ENCODE results near the gene MEFV.

The MEFV gene

DNA sequence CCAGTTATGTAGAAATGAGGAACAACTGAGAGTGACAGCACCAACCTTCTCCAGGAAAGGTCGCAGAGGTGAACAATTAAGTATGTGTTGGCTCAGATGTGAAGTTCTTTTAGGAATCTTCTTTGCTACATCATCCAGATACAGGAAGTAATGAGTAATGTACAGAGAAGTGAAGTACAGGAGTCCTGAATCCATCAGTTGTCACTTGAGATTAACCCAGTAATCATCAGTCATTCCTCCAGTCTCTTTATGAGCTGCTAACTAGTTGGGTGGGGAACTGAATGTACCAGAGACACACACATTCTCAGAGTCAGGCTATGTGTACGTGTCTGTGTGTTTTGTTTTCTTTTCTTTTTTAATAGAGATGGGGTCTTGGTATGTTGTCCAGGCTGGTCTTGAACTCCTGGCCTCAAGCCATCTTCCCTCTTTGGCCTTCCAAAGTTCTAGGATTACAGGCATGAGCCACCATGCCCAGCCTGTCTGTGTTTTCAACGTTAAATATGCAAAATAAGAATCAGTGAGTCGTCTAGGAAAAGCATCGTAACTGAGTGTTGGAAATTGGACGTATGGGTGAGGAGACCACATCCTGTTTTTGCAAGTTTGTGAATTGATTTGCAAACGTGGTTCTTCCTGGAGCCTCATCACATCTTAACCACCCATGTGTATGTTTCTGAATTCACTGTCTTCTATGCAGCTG, 41.4 kb downstream of the MEFV start:
- Histone ChIP-seq H2AK5ac (ENCODE audit: low read length, severe bottlenecking) (no peak overlapping the region), H3K4me3 (ENCODE audit: insufficient read depth in 1 of 2, low read depth in 1 of 2, low read length in 2 of 2) (no peak overlapping the region), H3K36me3 (ENCODE audit: control insufficient read depth in 1 of 2, insufficient read depth in 2 of 2, low read depth in 1 of 2, low read length in 2 of 2) (no peaks in the 10 kb centered on the region), H2AFZ (ENCODE audit: low read depth, low read length) (no peak overlapping the region), H3K4ac (ENCODE audit: low read depth in 1 of 2, low read length in 2 of 2) (no peak overlapping the region), H3K14ac (ENCODE audit: low read length in 2 of 2) (no peak overlapping the region), H2BK120ac (ENCODE audit: low read depth, low read length) (no peak overlapping the region), H3K18ac (ENCODE audit: low read depth in 1 of 2, low read length in 2 of 2) (no peak overlapping the region), H3K79me1 (replicated peaks; ENCODE audit: low read length, poor library complexity, severe bottlenecking) (no peaks in the 10 kb centered on the region), H3K9me3 (ENCODE audit: control insufficient read depth, low read length) (peaks cover 26% of the 10 kb centered on the region), H3K27ac (ENCODE audit: low read length, poor library complexity, severe bottlenecking) (no peak overlapping the region), H4K91ac (ENCODE audit: low read length) (no peak overlapping the region), H4K8ac (ENCODE audit: low read length) (no peak overlapping the region), H2BK12ac (ENCODE audit: low read length in 2 of 2) (no peak overlapping the region), H2BK5ac (ENCODE audit: low read depth, low read length, poor library complexity, severe bottlenecking) (no peak overlapping the region), H3K4me1 (ENCODE audit: control insufficient read depth, insufficient read depth, low read depth, low read length) (no peaks in the 10 kb centered on the region), H3K23ac (ENCODE audit: low read length in 2 of 2) (no peak overlapping the region), H3K9ac (ENCODE audit: low read length) (no peak overlapping the region), H2BK15ac (ENCODE audit: low read depth, poor library complexity, severe bottlenecking) (no peak overlapping the region), H3K27me3 (ENCODE audit: control insufficient read depth in 1 of 2, insufficient read depth in 1 of 2, low read length in 2 of 2) (peaks cover 0 to 4% of the 10 kb centered on the region in 2 experiments), H3K4me2 (ENCODE audit: low read length, poor library complexity, severe bottlenecking) (no peak overlapping the region)
- 45% methylated on average over 7 of the region's 7 CpGs for WGBS
- no peak for DNase-seq

DNA sequence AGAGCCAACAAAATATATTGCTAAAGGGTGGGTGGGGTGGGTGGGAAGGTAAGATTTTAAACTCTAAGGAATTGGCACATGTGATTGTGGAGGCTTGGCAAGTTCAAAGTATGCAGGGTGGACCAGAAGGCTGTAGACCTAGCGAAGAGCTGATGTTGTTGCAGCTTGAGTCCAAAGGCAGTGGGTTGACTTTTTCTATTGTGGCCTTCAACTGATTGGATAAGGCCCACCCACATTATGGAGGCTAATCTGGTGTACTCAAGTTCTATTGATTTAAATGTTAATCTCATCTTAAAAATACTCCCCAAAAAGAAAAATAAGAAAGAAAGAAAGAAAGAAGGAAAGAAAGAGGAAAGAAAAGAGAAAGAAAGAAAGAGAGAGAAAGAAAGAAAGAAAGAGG, 43.9 kb downstream of the MEFV start:
- Histone ChIP-seq H3K18ac (ENCODE audit: low read depth in 1 of 2, low read length in 2 of 2) (no peak overlapping the region), H2AK5ac (ENCODE audit: low read length, severe bottlenecking) (no peak overlapping the region), H4K8ac (ENCODE audit: low read length) (no peak overlapping the region), H3K4ac (ENCODE audit: low read depth in 1 of 2, low read length in 2 of 2) (no peak overlapping the region), H3K23ac (ENCODE audit: low read length in 2 of 2) (no peak overlapping the region), H3K9ac (ENCODE audit: low read length) (no peak overlapping the region), H3K4me3 (ENCODE audit: insufficient read depth in 1 of 2, low read depth in 1 of 2, low read length in 2 of 2) (no peak overlapping the region), H3K4me2 (ENCODE audit: low read length, poor library complexity, severe bottlenecking) (no peak overlapping the region), H2BK12ac (ENCODE audit: low read length in 2 of 2) (no peak overlapping the region), H2BK120ac (ENCODE audit: low read depth, low read length) (no peak overlapping the region), H2AFZ (ENCODE audit: low read depth, low read length) (no peak overlapping the region), H3K4me1 (ENCODE audit: control insufficient read depth, insufficient read depth, low read depth, low read length) (no peaks in the 10 kb centered on the region), H3K79me1 (replicated peaks; ENCODE audit: low read length, poor library complexity, severe bottlenecking) (no peaks in the 10 kb centered on the region), H4K91ac (ENCODE audit: low read length) (no peak overlapping the region), H3K9me3 (ENCODE audit: control insufficient read depth, low read length) (peaks cover 24% of the 10 kb centered on the region), H3K27me3 (ENCODE audit: control insufficient read depth in 1 of 2, insufficient read depth in 1 of 2, low read length in 2 of 2) (peaks cover 0 to 4% of the 10 kb centered on the region in 2 experiments), H2BK5ac (ENCODE audit: low read depth, low read length, poor library complexity, severe bottlenecking) (no peak overlapping the region), H3K14ac (ENCODE audit: low read length in 2 of 2) (no peak overlapping the region), H3K36me3 (ENCODE audit: control insufficient read depth in 1 of 2, insufficient read depth in 2 of 2, low read depth in 1 of 2, low read length in 2 of 2) (no peaks in the 10 kb centered on the region), H3K27ac (ENCODE audit: low read length, poor library complexity, severe bottlenecking) (no peak overlapping the region), H2BK15ac (ENCODE audit: low read depth, poor library complexity, severe bottlenecking) (no peak overlapping the region)
- 63% methylated on average over 1 of the region's 1 CpG for WGBS
- DNase-seq, result no peak

DNA sequence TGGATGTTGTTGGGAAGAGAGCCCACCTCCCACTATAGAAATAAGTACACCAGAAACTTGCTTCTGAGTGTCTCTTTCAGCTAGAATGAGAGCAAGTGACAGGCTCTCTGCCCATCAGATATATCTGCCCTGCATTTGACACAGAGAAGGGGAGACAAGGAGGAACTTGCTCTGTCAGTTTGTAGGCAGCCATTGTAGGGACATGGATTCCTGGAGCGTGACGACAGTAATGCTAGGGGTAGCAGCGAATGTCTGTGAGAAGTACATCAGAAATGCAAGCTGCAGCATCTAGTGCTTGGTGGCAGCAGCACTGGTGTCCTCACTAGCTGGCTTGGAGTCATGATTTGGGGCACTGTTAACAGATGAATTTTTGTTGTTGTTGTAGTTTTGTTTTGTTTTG, 44.4 kb downstream of the MEFV start:
- no peak overlapping the region for H2BK120ac ChIP-seq (ENCODE audit: low read depth, low read length)
- no peak overlapping the region for H3K18ac ChIP-seq (ENCODE audit: low read depth in 1 of 2, low read length in 2 of 2)
- no peak overlapping the region for H3K27ac ChIP-seq (ENCODE audit: low read length, poor library complexity, severe bottlenecking)
- no peak overlapping the region for H2BK12ac ChIP-seq (ENCODE audit: low read length in 2 of 2)
- H3K9ac ChIP-seq (ENCODE audit: low read length), result no peak overlapping the region
- no peak overlapping the region for H2AK5ac ChIP-seq (ENCODE audit: low read length, severe bottlenecking)
- no peak overlapping the region for H3K23ac ChIP-seq (ENCODE audit: low read length in 2 of 2)
- H3K14ac ChIP-seq (ENCODE audit: low read length in 2 of 2), result no peak overlapping the region
- no peak overlapping the region for H2BK5ac ChIP-seq (ENCODE audit: low read depth, low read length, poor library complexity, severe bottlenecking)
- no peaks in the 10 kb centered on the region for H3K79me1 ChIP-seq (replicated peaks; ENCODE audit: low read length, poor library complexity, severe bottlenecking)
- WGBS, result 92% methylated on average over 3 of the region's 3 CpGs
- H2AFZ ChIP-seq (ENCODE audit: low read depth, low read length), result no peak overlapping the region
- H4K8ac ChIP-seq (ENCODE audit: low read length), result no peak overlapping the region
- H3K9me3 ChIP-seq (ENCODE audit: control insufficient read depth, low read length), result peaks cover 27% of the 10 kb centered on the region
- H3K27me3 ChIP-seq (ENCODE audit: control insufficient read depth in 1 of 2, insufficient read depth in 1 of 2, low read length in 2 of 2), result peaks cover 0 to 4% of the 10 kb centered on the region in 2 experiments
- H2BK15ac ChIP-seq (ENCODE audit: low read depth, poor library complexity, severe bottlenecking), result no peak overlapping the region
- no peak for DNase-seq
- no peak overlapping the region for H3K4ac ChIP-seq (ENCODE audit: low read depth in 1 of 2, low read length in 2 of 2)
- H3K4me2 ChIP-seq (ENCODE audit: low read length, poor library complexity, severe bottlenecking), result no peak overlapping the region
- H3K4me1 ChIP-seq (ENCODE audit: control insufficient read depth, insufficient read depth, low read depth, low read length), result no peaks in the 10 kb centered on the region
- no peak overlapping the region for H3K4me3 ChIP-seq (ENCODE audit: insufficient read depth in 1 of 2, low read depth in 1 of 2, low read length in 2 of 2)
- H3K36me3 ChIP-seq (ENCODE audit: control insufficient read depth in 1 of 2, insufficient read depth in 2 of 2, low read depth in 1 of 2, low read length in 2 of 2), result no peaks in the 10 kb centered on the region
- H4K91ac ChIP-seq (ENCODE audit: low read length), result no peak overlapping the region

GRCh38 chr16:3207086-3207953, 49.1 kb downstream of the MEFV start:
- no peaks in the 10 kb centered on the region for H3K79me1 ChIP-seq (replicated peaks; ENCODE audit: low read length, poor library complexity, severe bottlenecking)
- no peak overlapping the region for H3K18ac ChIP-seq (ENCODE audit: low read depth in 1 of 2, low read length in 2 of 2)
- H3K14ac ChIP-seq (ENCODE audit: low read length in 2 of 2), result no peak overlapping the region
- H3K4me1 ChIP-seq (ENCODE audit: control insufficient read depth, insufficient read depth, low read depth, low read length), result no peaks in the 10 kb centered on the region
- no peak overlapping the region for H2AK5ac ChIP-seq (ENCODE audit: low read length, severe bottlenecking)
- no peak overlapping the region for H3K9ac ChIP-seq (ENCODE audit: low read length)
- no peak overlapping the region for H3K4me2 ChIP-seq (ENCODE audit: low read length, poor library complexity, severe bottlenecking)
- no peak overlapping the region for H3K27ac ChIP-seq (ENCODE audit: low read length, poor library complexity, severe bottlenecking)
- no peaks in the 10 kb centered on the region for H3K27me3 ChIP-seq (ENCODE audit: control insufficient read depth in 1 of 2, insufficient read depth in 1 of 2, low read length in 2 of 2)
- no peak overlapping the region for H2BK15ac ChIP-seq (ENCODE audit: low read depth, poor library complexity, severe bottlenecking)
- H3K23ac ChIP-seq (ENCODE audit: low read length in 2 of 2), result no peak overlapping the region
- no peak overlapping the region for H3K4ac ChIP-seq (ENCODE audit: low read depth in 1 of 2, low read length in 2 of 2)
- no peak for DNase-seq
- WGBS, result 76% methylated on average over 14 of the region's 19 CpGs
- no peak overlapping the region for H3K4me3 ChIP-seq (ENCODE audit: insufficient read depth in 1 of 2, low read depth in 1 of 2, low read length in 2 of 2)
- peak overlapping the region; percentile 27 for H4K91ac ChIP-seq (ENCODE audit: low read length)
- H4K8ac ChIP-seq (ENCODE audit: low read length), result no peak overlapping the region
- H2BK5ac ChIP-seq (ENCODE audit: low read depth, low read length, poor library complexity, severe bottlenecking), result no peak overlapping the region
- no peak overlapping the region for H2BK120ac ChIP-seq (ENCODE audit: low read depth, low read length)
- no peak overlapping the region for H2AFZ ChIP-seq (ENCODE audit: low read depth, low read length)
- H2BK12ac ChIP-seq (ENCODE audit: low read length in 2 of 2), result no peak overlapping the region
- H3K36me3 ChIP-seq (ENCODE audit: control insufficient read depth in 1 of 2, insufficient read depth in 2 of 2, low read depth in 1 of 2, low read length in 2 of 2), result no peaks in the 10 kb centered on the region
- peaks cover 21% of the 10 kb centered on the region for H3K9me3 ChIP-seq (ENCODE audit: control insufficient read depth, low read length)

All from mesenchymal stem cell (in vitro differentiated cells and primary cell).